Liver (tissue), 9 donors: ENCODE results near the gene DPPA2. TPM values are rescaled to one million over a fixed set of nuclear protein-coding genes. Genes with fewer than 3 reads are reported as not detected.

Experiments used
- DNase-seq: peaks from one replicate; pipeline ENCODE4 v3.0.0-alpha.2; 2017; ENCODE audit warnings: low spot score
- H3K27ac ChIP-seq, 2 donors: one replicate each; pipeline ENCODE4 v1.7.0; 2013; ENCODE audit warnings: inconsistent platforms in 2 of 2, low read length in 2 of 2, control low read depth in 1 of 2, low read depth in 1 of 2, mild to moderate bottlenecking in 1 of 2
- H3K27me3 ChIP-seq, 4 donors: one replicate each; pipeline versions ENCODE4 v1.6.1 to v1.7.0; 2013; ENCODE audit warnings: low read length in 3 of 4, inconsistent platforms in 1 of 4, mild to moderate bottlenecking in 1 of 4, moderate library complexity in 1 of 4; ENCODE audit not compliant: control insufficient read depth in 4 of 4, insufficient read depth in 4 of 4
- H3K36me3 ChIP-seq, 4 donors: one replicate each; pipeline versions ENCODE4 v1.6.1 to v1.7.0; 2013; ENCODE audit warnings: low read length in 3 of 4, mild to moderate bottlenecking in 3 of 4, low read depth in 1 of 4, moderate library complexity in 1 of 4; ENCODE audit not compliant: control insufficient read depth in 4 of 4, insufficient read depth in 3 of 4
- H3K4me1 ChIP-seq, 4 donors: one replicate each; pipeline versions ENCODE4 v1.6.1 to v1.7.0; 2013; ENCODE audit warnings: low read length in 3 of 4, mild to moderate bottlenecking in 3 of 4, moderate library complexity in 1 of 4; ENCODE audit not compliant: control insufficient read depth in 4 of 4, insufficient read depth in 4 of 4
- H3K4me3 ChIP-seq, 3 donors: one replicate each; pipeline versions ENCODE4 v1.6.1 to v1.7.0; 2013; ENCODE audit warnings: low read length in 3 of 3, control low read depth in 1 of 3, low read depth in 1 of 3, mild to moderate bottlenecking in 1 of 3
- H3K9ac ChIP-seq, 2 donors: one replicate each; pipeline ENCODE4 v1.7.0; 2013; ENCODE audit warnings: low read length in 2 of 2, mild to moderate bottlenecking in 2 of 2, moderate library complexity in 2 of 2, control low read depth in 1 of 2, low read depth in 1 of 2
- H3K9me3 ChIP-seq, 4 donors: one replicate each; pipeline versions ENCODE4 v1.6.1 to v1.7.0; 2013; ENCODE audit warnings: low read length in 3 of 4; ENCODE audit not compliant: control insufficient read depth in 4 of 4
- ATF3 ChIP-seq: IDR thresholded peaks from 2 replicates; pipeline ENCODE4 v1.6.1; 2016; ENCODE audit warnings: antibody characterized with exemption
- EGR1 ChIP-seq, 2 donors: IDR thresholded peaks; 2 replicates each; pipeline ENCODE4 v1.6.1; 2016 to 2018; ENCODE audit warnings: antibody characterized with exemption in 2 of 2, low read depth in 2 of 2
- FOXA1 ChIP-seq: IDR thresholded peaks from 2 replicates; pipeline ENCODE4 v1.6.1; 2016; ENCODE audit warnings: antibody characterized with exemption
- FOXA2 ChIP-seq: IDR thresholded peaks from 2 replicates; pipeline ENCODE4 v1.6.1; 2016; ENCODE audit warnings: antibody characterized with exemption
- GABPA ChIP-seq, 2 donors: IDR thresholded peaks in 1 of 2; conservative IDR thresholded peaks in 1 of 2; 2 replicates each; pipeline ENCODE4 v1.6.1; 2016; ENCODE audit warnings: antibody characterized with exemption in 2 of 2, mild to moderate bottlenecking in 1 of 2, moderate library complexity in 1 of 2
- HNF4A ChIP-seq, 2 donors: conservative IDR thresholded peaks; 2 replicates each; pipeline ENCODE4 v1.6.1; 2016; ENCODE audit warnings: antibody characterized with exemption in 2 of 2, mild to moderate bottlenecking in 2 of 2
- HNF4G ChIP-seq: IDR thresholded peaks from 2 replicates; pipeline ENCODE4 v1.6.1; 2016; ENCODE audit warnings: antibody characterized with exemption
- JUND ChIP-seq, 2 donors: IDR thresholded peaks; 2 replicates each; pipeline ENCODE4 v1.6.1; 2016; ENCODE audit warnings: antibody characterized with exemption in 2 of 2
- MAX ChIP-seq: IDR thresholded peaks from 2 replicates; pipeline ENCODE4 v1.6.1; 2016; ENCODE audit warnings: antibody characterized with exemption
- NR2F2 ChIP-seq: IDR thresholded peaks from 2 replicates; pipeline ENCODE4 v1.6.1; 2016; ENCODE audit warnings: antibody characterized with exemption
- RAD21 ChIP-seq, 2 donors: IDR thresholded peaks; 2 replicates each; pipeline ENCODE4 v1.6.1; 2016; ENCODE audit warnings: antibody characterized with exemption in 2 of 2, mild to moderate bottlenecking in 2 of 2
- RXRA ChIP-seq, 2 donors: IDR thresholded peaks; 2 replicates each; pipeline ENCODE4 v1.6.1; 2017 to 2018; ENCODE audit warnings: antibody characterized with exemption in 2 of 2, mild to moderate bottlenecking in 1 of 2
- SP1 ChIP-seq: IDR thresholded peaks from 2 replicates; pipeline ENCODE4 v1.6.1; 2018; ENCODE audit warnings: antibody characterized with exemption, mild to moderate bottlenecking
- TAF1 ChIP-seq: conservative IDR thresholded peaks from 2 replicates; pipeline ENCODE4 v1.6.1; 2016; ENCODE audit warnings: antibody characterized with exemption, mild to moderate bottlenecking
- YY1 ChIP-seq: IDR thresholded peaks from 2 replicates; pipeline ENCODE4 v1.6.1; 2016; ENCODE audit warnings: antibody characterized with exemption, mild to moderate bottlenecking
- ZBTB33 ChIP-seq: IDR thresholded peaks from 2 replicates; pipeline ENCODE4 v1.6.1; 2016; ENCODE audit warnings: antibody characterized with exemption
- WGBS: extraction: QIAGEN DNeasy Blood & Tissue Kit; methylation state at CpG from one replicate; pipeline ENCODE4 v1.1.7; 2013; 5-methylcytosine and 5-hydroxymethylcytosine counted together
- polyA plus RNA-seq, 2 donors: library from polyadenylated mRNA; stranded (reverse) in 1 of 2; unstranded in 1 of 2; fragments of 200-250 nt in 1 of 2; fragments of >200 nt in 1 of 2; fragmentation: Nextera tagmentation in 1 of 2; extraction: Ambion mirVana in 1 of 2; gene quantifications; one replicate each; pipeline versions ENCODE4 v1.2.1 to v1.2.3, GENCODE V29; 2013 to 2015
- total RNA-seq, 2 donors: library from RNA; depleted of rRNA; stranded (reverse); fragments of >200 nt; gene quantifications; one replicate each; pipeline ENCODE4 v1.2.3, GENCODE V29; 2014
- TF ChIP-seq, protein P1 (sequence below): fragments of 150-350 bp; IDR thresholded peaks from 2 replicates; pipeline ENCODE4 v1.5.1; 2017; ENCODE audit warnings: improper control_type of control experiment, low read depth, low read length; ENCODE audit not compliant: missing input control
- TF ChIP-seq, protein P2 (sequence below): IDR thresholded peaks from 2 replicates; pipeline ENCODE4 v1.6.1; 2016; ENCODE audit warnings: antibody characterized with exemption, mild to moderate bottlenecking
- donor health status: healthy.
- donor health status: healthy.
- donor health status: healthy.
- donor health status: healthy.
- donor health status: healthy.

Gene DPPA2
- total and polyA plus RNA-seq, 4 donors, result not detected

DNA sequence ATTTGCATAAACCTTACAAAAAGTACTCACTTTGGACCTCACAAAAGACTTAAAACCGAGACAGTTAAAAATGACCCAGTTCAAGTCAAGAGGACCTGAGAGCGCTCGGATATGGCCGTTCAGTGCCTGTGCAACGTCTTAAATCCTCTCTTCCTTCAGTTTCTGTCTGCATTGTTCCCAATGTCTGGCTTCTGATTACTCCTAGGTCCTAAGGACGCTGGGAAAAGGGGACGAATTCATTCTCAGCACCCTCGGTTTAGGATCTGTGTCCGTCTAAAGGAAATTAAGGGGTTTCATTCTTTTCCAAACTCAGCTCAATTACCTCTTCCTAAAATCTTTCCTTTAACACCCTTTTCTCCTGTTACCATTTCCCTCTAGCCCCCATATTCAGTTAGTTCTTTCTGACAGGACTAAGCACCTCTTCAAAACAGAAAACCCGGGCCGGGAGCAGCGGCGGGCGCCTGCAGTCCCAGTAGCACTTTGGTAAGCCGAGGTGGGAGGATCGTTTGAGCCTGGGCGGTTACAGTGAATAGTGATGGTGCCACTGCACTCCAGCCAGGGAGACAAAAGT is 20.1 kb upstream of the DPPA2 start:
- Histone ChIP-seq H3K4me3 (peak overlapping the region; percentile 63 to 91 (median 75)), H3K27me3 (no peaks in the 10 kb centered on the region), H3K9ac (peak overlapping the region; percentile 93 to 96), H3K27ac (peak overlapping the region; percentile 67 to 88), H3K9me3 (no peaks in the 10 kb centered on the region), H3K36me3 (no peaks in the 10 kb centered on the region), H3K4me1 (peaks cover 0 to 26% (median 13%) of the 10 kb centered on the region in 4 donors)
- peak; percentile 49 for DNase-seq
- TF ChIP-seq JUND (IDR thresholded peaks at IDR 0.05) (no peak), EGR1 (IDR thresholded peaks at IDR 0.05; ENCODE audit: low read depth in 2 of 2) (no peak), HNF4A (conservative IDR thresholded peaks at IDR 0.05) (peak in 1 of 2 donors; percentile 43), RXRA (IDR thresholded peaks at IDR 0.05) (peak in 1 of 2 donors; percentile 12), ZBTB33 (no peak), HNF4G (no peak), NR2F2 (no peak), SP1 (no peak), FOXA1 (no peak), GABPA (IDR thresholded peaks at IDR 0.05 in 1 of 2, conservative IDR thresholded peaks at IDR 0.05 in 1 of 2) (no peak), YY1 (peak; percentile 83), FOXA2 (no peak), TAF1 (peak; percentile 76), ATF3 (no peak), RAD21 (IDR thresholded peaks at IDR 0.05) (peak in 1 of 2 donors; percentile 42), MAX (no peak)
- TF ChIP-seq, protein P1, sequence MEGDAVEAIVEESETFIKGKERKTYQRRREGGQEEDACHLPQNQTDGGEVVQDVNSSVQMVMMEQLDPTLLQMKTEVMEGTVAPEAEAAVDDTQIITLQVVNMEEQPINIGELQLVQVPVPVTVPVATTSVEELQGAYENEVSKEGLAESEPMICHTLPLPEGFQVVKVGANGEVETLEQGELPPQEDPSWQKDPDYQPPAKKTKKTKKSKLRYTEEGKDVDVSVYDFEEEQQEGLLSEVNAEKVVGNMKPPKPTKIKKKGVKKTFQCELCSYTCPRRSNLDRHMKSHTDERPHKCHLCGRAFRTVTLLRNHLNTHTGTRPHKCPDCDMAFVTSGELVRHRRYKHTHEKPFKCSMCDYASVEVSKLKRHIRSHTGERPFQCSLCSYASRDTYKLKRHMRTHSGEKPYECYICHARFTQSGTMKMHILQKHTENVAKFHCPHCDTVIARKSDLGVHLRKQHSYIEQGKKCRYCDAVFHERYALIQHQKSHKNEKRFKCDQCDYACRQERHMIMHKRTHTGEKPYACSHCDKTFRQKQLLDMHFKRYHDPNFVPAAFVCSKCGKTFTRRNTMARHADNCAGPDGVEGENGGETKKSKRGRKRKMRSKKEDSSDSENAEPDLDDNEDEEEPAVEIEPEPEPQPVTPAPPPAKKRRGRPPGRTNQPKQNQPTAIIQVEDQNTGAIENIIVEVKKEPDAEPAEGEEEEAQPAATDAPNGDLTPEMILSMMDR, result no peak
- TF ChIP-seq, protein P2, sequence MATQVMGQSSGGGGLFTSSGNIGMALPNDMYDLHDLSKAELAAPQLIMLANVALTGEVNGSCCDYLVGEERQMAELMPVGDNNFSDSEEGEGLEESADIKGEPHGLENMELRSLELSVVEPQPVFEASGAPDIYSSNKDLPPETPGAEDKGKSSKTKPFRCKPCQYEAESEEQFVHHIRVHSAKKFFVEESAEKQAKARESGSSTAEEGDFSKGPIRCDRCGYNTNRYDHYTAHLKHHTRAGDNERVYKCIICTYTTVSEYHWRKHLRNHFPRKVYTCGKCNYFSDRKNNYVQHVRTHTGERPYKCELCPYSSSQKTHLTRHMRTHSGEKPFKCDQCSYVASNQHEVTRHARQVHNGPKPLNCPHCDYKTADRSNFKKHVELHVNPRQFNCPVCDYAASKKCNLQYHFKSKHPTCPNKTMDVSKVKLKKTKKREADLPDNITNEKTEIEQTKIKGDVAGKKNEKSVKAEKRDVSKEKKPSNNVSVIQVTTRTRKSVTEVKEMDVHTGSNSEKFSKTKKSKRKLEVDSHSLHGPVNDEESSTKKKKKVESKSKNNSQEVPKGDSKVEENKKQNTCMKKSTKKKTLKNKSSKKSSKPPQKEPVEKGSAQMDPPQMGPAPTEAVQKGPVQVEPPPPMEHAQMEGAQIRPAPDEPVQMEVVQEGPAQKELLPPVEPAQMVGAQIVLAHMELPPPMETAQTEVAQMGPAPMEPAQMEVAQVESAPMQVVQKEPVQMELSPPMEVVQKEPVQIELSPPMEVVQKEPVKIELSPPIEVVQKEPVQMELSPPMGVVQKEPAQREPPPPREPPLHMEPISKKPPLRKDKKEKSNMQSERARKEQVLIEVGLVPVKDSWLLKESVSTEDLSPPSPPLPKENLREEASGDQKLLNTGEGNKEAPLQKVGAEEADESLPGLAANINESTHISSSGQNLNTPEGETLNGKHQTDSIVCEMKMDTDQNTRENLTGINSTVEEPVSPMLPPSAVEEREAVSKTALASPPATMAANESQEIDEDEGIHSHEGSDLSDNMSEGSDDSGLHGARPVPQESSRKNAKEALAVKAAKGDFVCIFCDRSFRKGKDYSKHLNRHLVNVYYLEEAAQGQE, result peak; percentile 76
- WGBS, result 9% methylated on average over 17 of the region's 17 CpGs
